Measurements from ENCODE around the gene UNC5C.

GRCh38 chr4:95594629-95595028 lies 45.9 kb upstream of the UNC5C start:
- no peak for TF ChIP-seq EZH2 (IDR thresholded peaks at IDR 0.05; ENCODE audit: borderline replicate concordance, low read length)
- no peak for TF ChIP-seq CTCF (IDR thresholded peaks at IDR 0.05; ENCODE audit: low read length)
